Chondrocyte (in vitro differentiated cells): ENCODE data around the gene LRRTM3. TPM values are rescaled to one million over a fixed set of nuclear protein-coding genes. Genes with fewer than 3 reads are reported as not detected.

Experiments used
- DNase-seq: peaks from one replicate; pipeline ENCODE4 v3.0.0; 2021; ENCODE audit warnings: mixed read lengths, low spot score
- H3K27ac Mint-ChIP-seq: one replicate; pipeline ENCODE4 v1.8.0; 2021; ENCODE audit warnings: mild to moderate bottlenecking, moderate library complexity, mixed read lengths; ENCODE audit not compliant: unreplicated experiment
- H3K27me3 Mint-ChIP-seq: 2 replicates; pipeline ENCODE4 v1.8.0; 2021; ENCODE audit warnings: low read depth, mixed read lengths
- H3K36me3 Mint-ChIP-seq: 2 replicates; pipeline ENCODE4 v1.8.0; 2021; ENCODE audit warnings: low read depth, mixed read lengths
- H3K4me1 Mint-ChIP-seq: 2 replicates; pipeline ENCODE4 v1.8.0; 2021; ENCODE audit warnings: low read depth, mild to moderate bottlenecking, mixed read lengths
- H3K4me3 Mint-ChIP-seq: one replicate; pipeline ENCODE4 v1.8.0; 2021; ENCODE audit warnings: mild to moderate bottlenecking, moderate library complexity, mixed read lengths; ENCODE audit not compliant: unreplicated experiment
- H3K9me3 Mint-ChIP-seq: 2 replicates; pipeline ENCODE4 v1.8.0; 2021; ENCODE audit warnings: low read depth, mixed read lengths
- CTCF ChIP-seq: fragments of 200-600 bp; sonication (generic); IDR thresholded peaks from 2 replicates; pipeline ENCODE4 v1.5.0; 2021; ENCODE audit warnings: antibody characterized with exemption, mild to moderate bottlenecking, moderate library complexity
- total RNA-seq: library from RNA; stranded (reverse); gene quantifications from 3 replicates; pipeline ENCODE4 v1.2.1, GENCODE V29; 2021

Gene LRRTM3
- total RNA-seq, 1 donor from 2014 or later = not detected

GRCh38 chr10:66916030-66916429 lies 9.8 kb upstream of the LRRTM3 start:
- Mint-ChIP-seq H3K36me3 (no peaks in the 10 kb centered on the region), H3K4me3 (no peak overlapping the region), H3K4me1 (peaks cover 3% of the 10 kb centered on the region), H3K27me3 (no peaks in the 10 kb centered on the region), H3K27ac (no peak overlapping the region), H3K9me3 (no peaks in the 10 kb centered on the region)
- TF ChIP-seq CTCF = no peak
- DNase-seq = no peak

DNA sequence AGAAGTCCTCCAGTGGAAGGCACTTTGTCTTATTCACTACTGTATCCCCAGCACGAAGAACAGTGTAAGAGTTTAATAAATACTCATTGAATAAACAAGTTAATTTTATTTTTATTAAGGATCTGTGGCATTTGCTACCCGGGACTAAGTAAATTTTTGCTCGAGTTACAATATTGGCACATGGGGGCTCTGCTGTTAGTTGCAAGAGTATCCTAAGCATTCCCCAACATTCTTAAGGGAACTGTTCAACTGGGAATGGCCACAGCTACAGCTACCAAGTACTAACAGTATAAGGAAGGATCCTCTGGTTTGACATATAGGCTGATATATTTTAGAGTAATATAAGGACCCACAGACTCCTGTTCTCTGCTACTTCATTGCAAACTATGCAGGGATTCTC lies 8.7 kb upstream of the LRRTM3 start:
- Mint-ChIP-seq H3K9me3 (no peaks in the 10 kb centered on the region), H3K4me3 (no peak overlapping the region)
- DNase-seq = no peak

DNA sequence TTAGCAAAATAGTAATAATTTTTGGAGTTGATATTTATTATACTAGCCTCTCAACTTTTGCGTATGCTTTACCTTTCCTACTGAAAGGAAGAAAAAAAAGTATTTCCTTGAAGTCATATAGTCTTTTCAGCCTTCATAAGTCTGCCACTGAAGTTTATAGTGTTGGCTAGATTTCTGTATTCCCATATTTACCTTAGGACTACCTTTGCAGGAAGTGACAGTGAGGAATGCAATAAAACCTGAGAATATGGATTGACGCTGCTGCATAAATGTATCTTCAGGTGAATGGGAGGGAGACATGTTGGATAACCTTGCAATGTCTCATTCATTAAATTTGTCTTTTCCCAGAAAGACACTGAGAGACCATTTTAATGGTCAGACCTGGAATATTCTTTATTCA lies 6.6 kb upstream of the LRRTM3 start:
- TF ChIP-seq CTCF = no peak
- H3K36me3 Mint-ChIP-seq = no peaks in the 10 kb centered on the region
- no peak overlapping the region for H3K4me3 Mint-ChIP-seq
- no peaks in the 10 kb centered on the region for H3K27me3 Mint-ChIP-seq
- H3K4me1 Mint-ChIP-seq = peaks cover 3% of the 10 kb centered on the region
- no peak overlapping the region for H3K27ac Mint-ChIP-seq
- no peak for DNase-seq
- H3K9me3 Mint-ChIP-seq = no peaks in the 10 kb centered on the region

More for the DNA sequence above, 8.7 kb upstream of the LRRTM3 start:
- peaks cover 3% of the 10 kb centered on the region for H3K4me1 Mint-ChIP-seq
- H3K36me3 Mint-ChIP-seq = no peaks in the 10 kb centered on the region
- TF ChIP-seq CTCF = no peak
- H3K27me3 Mint-ChIP-seq = no peaks in the 10 kb centered on the region
- no peak overlapping the region for H3K27ac Mint-ChIP-seq

DNA sequence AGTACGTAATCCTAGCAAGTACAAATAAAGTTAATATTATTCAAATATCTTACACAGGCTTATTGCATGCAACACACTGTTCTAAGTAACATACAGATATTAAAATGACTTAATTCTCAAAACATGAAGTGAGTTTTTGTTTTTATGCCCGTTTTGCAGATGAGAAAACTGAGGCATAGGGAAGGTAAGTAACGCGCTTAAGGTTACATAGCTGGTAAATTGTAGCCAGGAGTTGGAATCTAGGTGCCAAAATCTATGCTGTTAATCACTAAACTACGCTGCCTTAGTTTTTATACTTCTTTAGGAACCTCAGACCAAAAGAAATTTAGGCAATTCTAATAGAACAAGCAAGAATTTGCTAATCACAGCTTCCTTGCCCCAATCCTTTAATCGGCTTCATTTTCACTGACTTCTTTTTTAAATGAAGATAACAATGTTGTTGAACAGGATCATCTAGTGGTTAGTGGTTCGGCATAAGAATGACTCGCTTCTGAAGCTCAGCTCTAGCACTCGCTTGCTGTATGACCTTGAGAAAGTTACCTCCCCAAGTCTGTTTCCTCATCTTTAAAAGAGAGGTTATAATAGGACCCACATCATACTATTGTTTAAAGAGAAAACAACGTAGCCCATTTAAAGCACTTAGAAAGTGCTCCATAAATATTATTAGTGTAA lies 1.0 kb upstream of the LRRTM3 start:
- Mint-ChIP-seq H3K27me3 (peaks cover 33% of the 10 kb centered on the region), H3K36me3 (no peaks in the 10 kb centered on the region), H3K4me1 (peaks cover 17% of the 10 kb centered on the region), H3K27ac (no peak overlapping the region), H3K4me3 (no peak overlapping the region), H3K9me3 (no peaks in the 10 kb centered on the region)
- no peak for DNase-seq
- TF ChIP-seq CTCF = no peak

- TF ChIP-seq CTCF = no peak
- no peak for DNase-seq
- Mint-ChIP-seq H3K4me1 (peaks cover 17% of the 10 kb centered on the region), H3K27me3 (peaks cover 34% of the 10 kb centered on the region), H3K36me3 (no peaks in the 10 kb centered on the region), H3K9me3 (no peaks in the 10 kb centered on the region), H3K27ac (no peak overlapping the region), H3K4me3 (no peak overlapping the region)
These were observed 463 bp upstream of the LRRTM3 start for GRCh38 chr10:66925373-66925772.
